Hepatocyte (in vitro differentiated cells): ENCODE measurements around the gene FADS1. TPM values are rescaled to one million over a fixed set of nuclear protein-coding genes. Genes with fewer than 3 reads are reported as not detected.

Source experiments
- DNase-seq: peaks from one replicate; pipeline ENCODE4 v3.0.0-alpha.2; 2016; ENCODE audit warnings: low spot score
- H2AFZ ChIP-seq: fragments of 200-600 bp; sonication (generic); 2 replicates; pipeline ENCODE4 v1.6.0; 2016; ENCODE audit warnings: antibody characterized with exemption, mild to moderate bottlenecking
- H3K27ac ChIP-seq: fragments of 200-600 bp; sonication (generic); 2 replicates; pipeline ENCODE4 v1.5.1; 2016; ENCODE audit warnings: mild to moderate bottlenecking
- H3K27me3 ChIP-seq: fragments of 200-600 bp; sonication (generic); 2 replicates; pipeline ENCODE4 v1.6.1; 2016
- H3K36me3 ChIP-seq: fragments of 200-600 bp; sonication (generic); replicated peaks from 2 replicates; pipeline ENCODE4 v1.5.1; 2016; ENCODE audit warnings: low read depth; ENCODE audit not compliant: insufficient read depth
- H3K4me1 ChIP-seq: fragments of 200-600 bp; sonication (generic); 2 replicates; pipeline ENCODE4 v1.5.1; 2016; ENCODE audit warnings: mild to moderate bottlenecking, moderate library complexity; ENCODE audit not compliant: insufficient read depth
- H3K4me2 ChIP-seq: fragments of 200-600 bp; sonication (generic); 2 replicates; pipeline ENCODE4 v1.6.0; 2016
- H3K4me3 ChIP-seq: fragments of 200-600 bp; sonication (generic); 2 replicates; pipeline ENCODE4 v1.5.1; 2016; ENCODE audit warnings: mild to moderate bottlenecking
- H3K79me2 ChIP-seq: fragments of 200-600 bp; sonication (generic); 2 replicates; pipeline ENCODE4 v1.6.0; 2017; ENCODE audit warnings: mild to moderate bottlenecking
- H3K9me2 ChIP-seq: fragments of 200-600 bp; sonication (generic); replicated peaks from 2 replicates; pipeline ENCODE4 v1.6.0; 2017; ENCODE audit warnings: mild to moderate bottlenecking; ENCODE audit not compliant: insufficient read depth
- H3K9me3 ChIP-seq: fragments of 200-600 bp; sonication (generic); 2 replicates; pipeline ENCODE4 v1.5.1; 2016; ENCODE audit warnings: low read depth, mild to moderate bottlenecking
- H4K20me1 ChIP-seq: fragments of 200-600 bp; sonication (generic); 2 replicates; pipeline ENCODE4 v1.6.0; 2016; ENCODE audit warnings: mild to moderate bottlenecking; ENCODE audit not compliant: insufficient read depth, poor library complexity, severe bottlenecking
- CTCF ChIP-seq: fragments of 200-600 bp; sonication (generic); IDR thresholded peaks from 2 replicates; pipeline ENCODE4 v1.5.1; 2016; ENCODE audit warnings: antibody characterized with exemption, mild to moderate bottlenecking; ENCODE audit not compliant: poor library complexity
- EZH2 ChIP-seq: fragments of 200-600 bp; sonication (generic); IDR thresholded peaks from 2 replicates; pipeline ENCODE4 v1.6.1; 2016; ENCODE audit warnings: antibody characterized with exemption, mild to moderate bottlenecking, borderline replicate concordance
- EZH2phosphoT487 ChIP-seq: fragments of 200-600 bp; sonication (generic); IDR thresholded peaks from one replicate; pipeline ENCODE4 v1.6.1; 2018; ENCODE audit warnings: antibody characterized with exemption, mild to moderate bottlenecking, low read depth, moderate library complexity; ENCODE audit not compliant: unreplicated experiment, severe bottlenecking
- WGBS: methylation state at CpG from one replicate; pipeline ENCODE4 v1.1.6; 2016; ENCODE audit warnings: low lambda C conversion rate; ENCODE audit errors: missing lambda C conversion rate; 5-methylcytosine and 5-hydroxymethylcytosine counted together
- polyA plus RNA-seq: library from polyadenylated mRNA; unstranded; fragments of >200 nt; fragmentation: Nextera tagmentation; extraction: Ambion mirVana; gene quantifications from 2 replicates; pipeline ENCODE4 v1.2.1, GENCODE V29; 2016
- total RNA-seq: library from RNA; depleted of rRNA; stranded (reverse); fragments of >200 nt; gene quantifications from 2 replicates; pipeline ENCODE4 v1.2.3, GENCODE V29; 2014

Gene FADS1
- total and polyA plus RNA-seq, 2 experiments from 2014 or later, result 151 to 230 TPM

DNA sequence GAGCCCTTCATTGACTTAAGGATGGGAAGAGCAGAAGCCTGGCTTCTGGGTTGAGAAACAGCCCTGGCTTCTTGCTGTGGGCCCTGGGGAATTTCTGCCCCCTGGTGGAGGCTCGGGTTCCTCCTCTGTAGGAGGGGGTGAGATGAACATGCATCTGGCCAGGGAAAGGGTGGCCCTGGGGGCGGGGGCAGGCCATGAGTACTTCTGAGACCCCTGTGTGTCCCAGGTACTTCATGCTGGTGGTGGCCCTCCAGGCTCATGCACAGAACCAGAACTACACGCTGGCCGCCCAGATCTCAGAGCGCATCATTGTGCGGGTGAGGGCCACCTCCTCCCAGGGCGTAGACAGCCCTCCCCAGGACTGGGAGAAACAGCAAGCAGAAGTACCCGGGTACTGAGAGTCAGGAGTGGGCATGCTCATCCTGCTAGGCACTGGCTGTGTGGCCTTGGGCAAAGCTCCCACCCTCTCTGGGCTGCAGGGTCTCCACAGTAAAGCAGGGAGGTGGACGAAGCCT, 40.2 kb downstream of the FADS1 start:
- no peaks in the 10 kb centered on the region for H3K9me2 ChIP-seq
- H3K27ac ChIP-seq, result no peak overlapping the region
- no peaks in the 10 kb centered on the region for H3K36me3 ChIP-seq
- H3K4me1 ChIP-seq, result peaks cover 20% of the 10 kb centered on the region
- no peak overlapping the region for H3K4me2 ChIP-seq
- no peaks in the 10 kb centered on the region for H3K79me2 ChIP-seq
- peak; percentile 74 for DNase-seq
- no peaks in the 10 kb centered on the region for H3K9me3 ChIP-seq
- TF ChIP-seq EZH2phosphoT487 (no peak), CTCF (peak; percentile 56)
- 84% methylated on average over 9 of the region's 9 CpGs for WGBS
- no peaks in the 10 kb centered on the region for H3K27me3 ChIP-seq
- no peak overlapping the region for H3K4me3 ChIP-seq
- H4K20me1 ChIP-seq, result no peaks in the 10 kb centered on the region
- no peak overlapping the region for H2AFZ ChIP-seq

GRCh38 chr11:61775606-61776554, 40.9 kb downstream of the FADS1 start:
- WGBS, result 91% methylated on average over 16 of the region's 20 CpGs
- no peak for TF ChIP-seq EZH2
- TF ChIP-seq CTCF, result no peak
- no peak for TF ChIP-seq EZH2phosphoT487
- no peak overlapping the region for H3K4me3 ChIP-seq

GRCh38 chr11:61775106-61775505, 41.7 kb downstream of the FADS1 start:
- 100% methylated on average over 6 of the region's 6 CpGs for WGBS

More at GRCh38 chr11:61775606-61776554, 40.9 kb downstream of the FADS1 start:
- Histone ChIP-seq H3K27ac (no peak overlapping the region), H3K79me2 (no peaks in the 10 kb centered on the region), H2AFZ (no peak overlapping the region), H3K4me1 (peaks cover 23% of the 10 kb centered on the region), H3K9me3 (no peaks in the 10 kb centered on the region), H3K36me3 (no peaks in the 10 kb centered on the region), H3K27me3 (no peaks in the 10 kb centered on the region), H3K9me2 (no peaks in the 10 kb centered on the region), H4K20me1 (no peaks in the 10 kb centered on the region), H3K4me2 (no peak overlapping the region)
- no peak for DNase-seq

More at GRCh38 chr11:61775106-61775505, 41.7 kb downstream of the FADS1 start:
- H3K27ac ChIP-seq, result no peak overlapping the region
- H4K20me1 ChIP-seq, result no peaks in the 10 kb centered on the region
- TF ChIP-seq EZH2phosphoT487 (no peak), EZH2 (no peak), CTCF (no peak)
- no peak overlapping the region for H3K4me2 ChIP-seq
- H3K9me3 ChIP-seq, result no peaks in the 10 kb centered on the region
- DNase-seq, result no peak
- no peaks in the 10 kb centered on the region for H3K36me3 ChIP-seq
- no peaks in the 10 kb centered on the region for H3K9me2 ChIP-seq
- no peak overlapping the region for H3K4me3 ChIP-seq
- H3K79me2 ChIP-seq, result no peaks in the 10 kb centered on the region
- no peaks in the 10 kb centered on the region for H3K27me3 ChIP-seq
- H2AFZ ChIP-seq, result no peak overlapping the region
- H3K4me1 ChIP-seq, result peaks cover 28% of the 10 kb centered on the region
